MM.1S (cell line): ENCODE results near the gene LGI1.

Experiments
- EZH2 ChIP-seq: fragments of 300-600 bp; sonication (generic); optimal IDR thresholded peaks from 2 replicates; pipeline ENCODE3; 2017; ENCODE audit warnings: low read depth, mild to moderate bottlenecking, antibody characterized with exemption, low read length, mixed read lengths
- EZH2phosphoT487 ChIP-seq: fragments of 300-600 bp; sonication (generic); IDR thresholded peaks from 2 replicates; pipeline ENCODE4 v1.6.1; 2018; ENCODE audit warnings: antibody characterized with exemption, low read length
- TF ChIP-seq, protein P1 (sequence below): fragments of 300-600 bp; sonication (generic); IDR thresholded peaks from 2 replicates; pipeline ENCODE4 v1.5.1; 2016; ENCODE audit warnings: antibody characterized with exemption, low read length, mixed read lengths

- TF ChIP-seq, protein P1, sequence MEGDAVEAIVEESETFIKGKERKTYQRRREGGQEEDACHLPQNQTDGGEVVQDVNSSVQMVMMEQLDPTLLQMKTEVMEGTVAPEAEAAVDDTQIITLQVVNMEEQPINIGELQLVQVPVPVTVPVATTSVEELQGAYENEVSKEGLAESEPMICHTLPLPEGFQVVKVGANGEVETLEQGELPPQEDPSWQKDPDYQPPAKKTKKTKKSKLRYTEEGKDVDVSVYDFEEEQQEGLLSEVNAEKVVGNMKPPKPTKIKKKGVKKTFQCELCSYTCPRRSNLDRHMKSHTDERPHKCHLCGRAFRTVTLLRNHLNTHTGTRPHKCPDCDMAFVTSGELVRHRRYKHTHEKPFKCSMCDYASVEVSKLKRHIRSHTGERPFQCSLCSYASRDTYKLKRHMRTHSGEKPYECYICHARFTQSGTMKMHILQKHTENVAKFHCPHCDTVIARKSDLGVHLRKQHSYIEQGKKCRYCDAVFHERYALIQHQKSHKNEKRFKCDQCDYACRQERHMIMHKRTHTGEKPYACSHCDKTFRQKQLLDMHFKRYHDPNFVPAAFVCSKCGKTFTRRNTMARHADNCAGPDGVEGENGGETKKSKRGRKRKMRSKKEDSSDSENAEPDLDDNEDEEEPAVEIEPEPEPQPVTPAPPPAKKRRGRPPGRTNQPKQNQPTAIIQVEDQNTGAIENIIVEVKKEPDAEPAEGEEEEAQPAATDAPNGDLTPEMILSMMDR = no peak
- no peak for TF ChIP-seq EZH2
- no peak for TF ChIP-seq EZH2phosphoT487
Measured at GRCh38 chr10:93742633-93743349, 14.9 kb upstream of the LGI1 start.
